ENCODE data around the gene SHC3.

- TF ChIP-seq CTCF (conservative IDR thresholded peaks at IDR 0.05; ENCODE audit: low read depth, low read length) (peak; percentile 22; the same call in 1 of the 2 replicates), POLR2A (IDR thresholded peaks at IDR 0.05; ENCODE audit: low read depth, low read length) (no peak), SMC3 (IDR thresholded peaks at IDR 0.05; ENCODE audit: low read depth, low read length) (no peak)
Measured at GRCh38 chr9:89225587-89225986, 47.0 kb upstream of the SHC3 start.
